GM12874 (cell line): Measurements from ENCODE around the gene DNMT3B.

Source experiments
- TF ChIP-seq, protein P1 (sequence below): IDR thresholded peaks from 2 replicates; pipeline ENCODE4 v1.5.1; 2011; ENCODE audit warnings: low read depth, mild to moderate bottlenecking, control low read depth, low read length, moderate library complexity; ENCODE audit not compliant: insufficient read depth

The DNMT3B gene

DNA sequence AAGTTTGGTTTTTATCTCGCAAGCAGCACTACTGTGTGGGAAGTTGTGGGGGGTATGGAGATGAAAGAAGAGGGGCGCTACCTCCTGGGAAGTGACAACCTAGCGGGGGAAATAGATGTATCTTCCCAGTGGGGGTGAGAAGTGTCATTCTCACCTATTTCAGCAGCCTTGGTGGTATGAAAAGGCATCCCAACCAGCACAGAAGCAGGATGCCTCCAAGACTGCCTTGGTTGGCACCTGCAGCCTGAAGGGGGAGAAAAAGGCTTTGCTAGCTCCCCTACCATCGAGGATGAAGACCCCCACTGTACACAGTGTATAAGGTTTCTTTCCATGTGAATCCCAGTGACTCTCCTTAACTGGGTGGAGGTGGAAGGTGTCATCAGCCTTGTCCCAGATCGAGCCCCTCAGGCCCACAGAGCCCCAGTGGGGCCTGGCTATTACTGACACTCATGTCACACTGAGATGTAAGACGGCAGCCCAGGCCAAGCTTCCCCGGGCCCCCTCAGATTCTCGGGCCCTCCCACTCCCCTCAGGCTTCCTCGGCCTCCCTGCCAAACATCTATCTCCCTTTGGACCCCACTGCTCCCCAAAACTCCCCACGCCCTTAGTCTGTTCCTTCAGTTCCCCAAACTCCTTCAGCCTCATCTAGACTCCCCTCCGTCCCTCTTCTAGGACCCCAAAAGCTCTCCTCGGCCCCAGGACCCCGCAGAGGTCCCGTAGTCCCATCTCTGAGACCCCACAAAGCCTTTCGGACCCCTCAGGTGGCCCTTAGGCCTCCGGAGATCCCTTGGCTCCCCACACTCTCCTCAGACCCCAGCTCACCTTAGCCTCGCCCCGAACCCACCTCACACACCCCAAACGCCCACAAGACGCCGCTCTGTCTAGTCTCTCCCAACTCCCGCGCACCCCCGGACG is 19.6 kb upstream of the DNMT3B start:
- TF ChIP-seq, protein P1, sequence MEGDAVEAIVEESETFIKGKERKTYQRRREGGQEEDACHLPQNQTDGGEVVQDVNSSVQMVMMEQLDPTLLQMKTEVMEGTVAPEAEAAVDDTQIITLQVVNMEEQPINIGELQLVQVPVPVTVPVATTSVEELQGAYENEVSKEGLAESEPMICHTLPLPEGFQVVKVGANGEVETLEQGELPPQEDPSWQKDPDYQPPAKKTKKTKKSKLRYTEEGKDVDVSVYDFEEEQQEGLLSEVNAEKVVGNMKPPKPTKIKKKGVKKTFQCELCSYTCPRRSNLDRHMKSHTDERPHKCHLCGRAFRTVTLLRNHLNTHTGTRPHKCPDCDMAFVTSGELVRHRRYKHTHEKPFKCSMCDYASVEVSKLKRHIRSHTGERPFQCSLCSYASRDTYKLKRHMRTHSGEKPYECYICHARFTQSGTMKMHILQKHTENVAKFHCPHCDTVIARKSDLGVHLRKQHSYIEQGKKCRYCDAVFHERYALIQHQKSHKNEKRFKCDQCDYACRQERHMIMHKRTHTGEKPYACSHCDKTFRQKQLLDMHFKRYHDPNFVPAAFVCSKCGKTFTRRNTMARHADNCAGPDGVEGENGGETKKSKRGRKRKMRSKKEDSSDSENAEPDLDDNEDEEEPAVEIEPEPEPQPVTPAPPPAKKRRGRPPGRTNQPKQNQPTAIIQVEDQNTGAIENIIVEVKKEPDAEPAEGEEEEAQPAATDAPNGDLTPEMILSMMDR = no peak

DNA sequence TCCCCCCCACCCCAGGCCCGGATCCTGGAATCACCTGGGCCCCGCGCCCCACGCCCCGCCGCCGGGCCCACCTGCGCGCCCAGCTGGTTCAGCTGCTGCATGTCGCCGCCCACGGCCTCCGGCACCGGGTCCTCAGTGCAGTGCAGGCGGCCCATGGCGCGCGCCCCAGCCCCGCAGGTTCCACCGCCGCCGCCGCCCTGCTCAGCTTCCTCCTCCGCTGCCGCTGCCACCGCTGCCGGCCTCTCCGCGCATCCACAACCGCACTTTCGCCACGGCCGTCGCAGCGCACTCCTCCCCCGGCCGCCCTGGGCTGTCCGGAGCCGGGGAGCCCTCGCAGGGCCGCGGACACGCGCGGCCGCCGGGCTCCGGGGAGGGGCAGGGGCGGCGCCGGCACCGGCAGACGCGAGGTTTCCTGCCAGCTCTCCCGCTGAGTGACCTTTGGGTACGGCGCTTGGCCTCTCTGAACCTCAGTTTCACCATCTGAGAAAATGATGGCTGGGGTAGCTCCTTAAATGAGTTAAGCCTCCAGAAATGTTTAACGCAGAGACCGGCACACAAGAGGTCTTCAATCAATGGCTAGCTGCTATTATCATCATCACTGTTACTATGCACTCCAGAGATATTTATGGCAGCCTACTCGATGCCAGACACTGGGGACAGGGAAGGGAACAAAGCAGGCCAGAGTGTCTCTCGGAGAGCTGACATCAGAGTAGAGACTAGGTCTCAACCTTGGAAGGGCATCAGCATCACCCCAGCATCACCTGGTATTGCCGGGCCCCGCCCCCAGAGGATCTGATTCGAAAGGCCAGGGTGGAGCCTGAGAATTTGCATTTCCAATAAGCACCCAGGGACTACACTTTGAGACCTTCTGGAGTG is 18.7 kb upstream of the DNMT3B start, which contains the start of gene COMMD7:
TSS of gene COMMD7 (minus strand) at position 231 of the 876 bp plus-strand sequence. CDS start at position 155, 76 bp downstream.
- TF ChIP-seq, protein P1 = no peak

DNA sequence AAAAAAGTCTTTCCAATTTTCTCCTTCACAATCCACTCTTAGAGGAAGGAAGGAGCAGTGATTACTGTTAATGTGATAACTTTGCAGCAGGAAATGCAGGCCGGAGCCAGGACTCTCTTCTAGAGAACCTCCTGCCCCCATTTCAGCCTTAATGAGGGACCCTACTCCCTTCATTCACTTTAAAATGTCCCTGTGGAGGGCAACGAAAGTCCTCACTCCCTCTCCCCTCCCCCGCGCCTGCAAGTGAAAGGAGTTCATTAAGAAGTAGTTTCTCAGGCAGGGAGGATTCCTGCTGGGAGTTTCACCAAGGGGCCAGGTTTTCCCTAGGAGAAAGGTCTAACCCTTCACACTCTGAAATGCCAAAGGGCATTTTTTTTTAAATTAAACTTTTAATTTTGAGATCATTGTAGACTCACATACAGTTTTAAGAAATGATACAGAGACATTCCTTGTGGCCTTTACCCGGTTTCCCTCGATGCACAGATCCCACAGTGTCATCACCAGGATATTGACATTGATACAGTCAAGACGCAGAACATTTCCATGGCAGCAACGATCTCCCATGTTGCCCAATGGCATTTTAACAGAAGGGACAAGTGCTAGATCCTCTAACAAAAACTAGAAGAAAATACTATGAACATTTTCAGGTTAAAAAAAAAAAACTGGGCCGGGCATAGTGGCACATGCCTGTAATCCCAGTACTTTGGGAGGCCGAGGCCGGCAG is 12.1 kb upstream of the DNMT3B start:
- TF ChIP-seq, protein P1 = no peak

DNA sequence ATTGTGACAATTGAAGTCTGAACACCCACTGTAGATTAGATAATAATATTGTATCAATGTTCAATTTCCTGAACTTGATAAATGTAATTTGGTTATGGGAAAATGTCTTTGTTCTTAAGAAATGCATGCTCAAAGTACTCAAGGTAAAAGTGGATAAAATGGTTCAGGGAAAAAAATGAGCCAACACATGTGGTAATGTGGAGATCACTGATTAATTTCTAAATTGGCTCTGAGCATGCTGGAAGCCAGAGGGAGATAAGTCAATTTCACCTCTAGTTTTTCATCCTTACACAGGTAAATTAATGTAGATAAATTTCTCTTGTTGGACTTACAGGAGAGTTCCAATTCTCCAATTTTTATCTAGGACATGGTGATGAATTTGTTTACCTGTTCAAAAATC is 10.9 kb upstream of the DNMT3B start:
- TF ChIP-seq, protein P1 = no peak

DNA sequence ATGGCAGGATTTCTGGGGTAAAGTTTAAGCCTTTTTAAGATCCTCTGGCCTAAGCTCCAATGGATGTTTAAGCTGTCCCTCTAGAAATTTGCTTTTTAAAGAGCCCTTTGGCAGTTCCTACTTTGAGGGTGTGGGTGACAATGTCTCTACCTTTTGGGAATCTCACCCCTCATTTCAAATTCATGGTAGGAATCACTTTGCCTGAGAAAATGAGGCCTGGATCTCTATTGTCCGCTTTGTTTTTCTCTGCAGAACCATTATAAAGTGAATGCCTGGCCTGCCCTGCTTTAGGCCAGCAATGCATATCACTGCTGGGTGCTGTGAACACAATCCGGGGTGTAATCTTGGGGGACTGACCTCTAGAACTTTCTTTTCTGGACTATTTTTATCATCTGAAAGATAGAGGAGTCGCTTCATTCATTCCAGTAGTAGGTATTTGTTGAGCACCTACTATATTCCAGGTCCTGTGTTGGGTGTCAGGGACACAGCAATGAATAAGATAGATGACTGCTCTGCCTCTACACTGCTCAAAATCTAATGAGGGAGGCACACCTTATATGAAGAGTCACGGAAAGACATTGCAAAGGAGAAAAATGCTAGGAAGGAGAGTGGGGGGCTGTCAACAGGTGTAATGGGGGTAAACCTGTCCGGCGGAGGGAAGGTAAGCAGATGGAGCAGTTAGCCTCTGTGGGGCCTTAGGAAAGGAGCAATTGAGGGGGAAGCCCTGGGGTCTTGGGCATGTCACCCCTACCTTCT is 10.3 kb upstream of the DNMT3B start:
- TF ChIP-seq, protein P1 = no peak

DNA sequence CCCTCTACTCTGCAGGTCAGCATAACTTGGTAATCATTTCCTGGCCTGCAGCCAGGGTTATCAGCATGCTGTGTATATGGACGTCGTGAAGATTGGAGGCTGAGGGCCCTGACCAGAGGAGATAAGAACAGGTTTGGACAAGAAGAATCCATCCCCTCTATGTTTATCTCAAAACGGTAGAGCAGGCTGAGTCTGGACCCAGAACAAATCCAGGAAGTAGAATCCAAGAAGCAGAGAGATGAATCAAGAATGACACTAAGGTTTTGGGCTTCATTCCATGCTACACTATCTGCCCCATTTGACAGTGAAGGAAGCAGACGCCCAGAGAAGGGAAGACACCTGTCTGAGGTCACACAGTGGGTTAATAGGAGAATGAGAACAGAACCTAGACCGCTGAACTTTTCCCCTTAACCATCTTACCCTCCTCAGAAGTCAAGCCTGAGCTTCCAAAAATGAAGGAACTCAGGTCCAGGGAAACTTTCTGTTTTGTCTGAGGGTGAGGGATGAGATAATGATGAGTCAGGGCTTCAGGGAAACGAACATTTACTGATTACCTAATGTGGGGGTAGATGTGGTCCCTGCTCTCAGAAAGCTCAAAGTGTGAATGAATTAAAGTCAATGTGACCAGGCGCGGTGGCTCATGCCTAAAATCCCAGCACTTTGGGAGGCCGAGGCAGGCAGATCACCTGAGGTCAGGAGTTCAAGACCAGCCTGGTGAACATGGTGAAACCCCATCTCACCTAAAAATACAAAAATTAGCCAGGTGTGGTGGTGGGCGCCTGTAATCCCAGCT is 9.5 kb upstream of the DNMT3B start:
- TF ChIP-seq, protein P1 = no peak
